GM19099 (cell line): ENCODE measurements around the gene PDCD11.

Experiments
- POLR2A ChIP-seq: IDR thresholded peaks from 3 replicates; pipeline ENCODE4 v1.6.1; 2011; ENCODE audit warnings: low read depth; ENCODE audit not compliant: insufficient read length; ENCODE audit errors: extremely low read depth

The PDCD11 gene

GRCh38 chr10:103454026-103454425, 57.6 kb downstream of the PDCD11 start:
- TF ChIP-seq POLR2A = no peak

- no peak for TF ChIP-seq POLR2A
Measured at GRCh38 chr10:103455235-103455634, 58.8 kb downstream of the PDCD11 start.

GRCh38 chr10:103456074-103456660, 59.7 kb downstream of the PDCD11 start:
- TF ChIP-seq POLR2A = no peak

GRCh38 chr10:103457176-103457712, 60.8 kb downstream of the PDCD11 start:
- TF ChIP-seq POLR2A = no peak

GRCh38 chr10:103457896-103458583, 61.6 kb downstream of the PDCD11 start:
- TF ChIP-seq POLR2A = no peak

- no peak for TF ChIP-seq POLR2A
Measured at GRCh38 chr10:103458720-103459119, 62.3 kb downstream of the PDCD11 start, which contains the start of gene CALHM1. CALHM1 (minus strand) TSS chr10:103458900; CDS start chr10:103458751, 149 bp downstream.

GRCh38 chr10:103459615-103460014, 63.2 kb downstream of the PDCD11 start:
- TF ChIP-seq POLR2A = no peak

GRCh38 chr10:103463499-103463898, 67.1 kb downstream of the PDCD11 start:
- no peak for TF ChIP-seq POLR2A

GRCh38 chr10:103465411-103466179, 69.2 kb downstream of the PDCD11 start:
- TF ChIP-seq POLR2A = no peak

- no peak for TF ChIP-seq POLR2A
Measured at GRCh38 chr10:103466734-103467133, 70.3 kb downstream of the PDCD11 start.

GRCh38 chr10:103467406-103467805, 71.0 kb downstream of the PDCD11 start:
- no peak for TF ChIP-seq POLR2A

- TF ChIP-seq POLR2A = no peak
Measured at GRCh38 chr10:103469201-103469600, 72.8 kb downstream of the PDCD11 start.

GRCh38 chr10:103470761-103471653, 74.6 kb downstream of the PDCD11 start:
- TF ChIP-seq POLR2A = peak; percentile 75

- peak; percentile 67 for TF ChIP-seq POLR2A
Measured at GRCh38 chr10:103472005-103472404, 75.6 kb downstream of the PDCD11 start.
